Hepatocyte (in vitro differentiated cells): Measurements from ENCODE around the gene TMEM178A. TPM values are rescaled to one million over a fixed set of nuclear protein-coding genes. Genes with fewer than 3 reads are reported as not detected.
"Not testable (repeated sequence)": the region's sequence is repeated elsewhere in the genome, so short reads cannot be mapped to it uniquely, and the experiment has no call there.

Source experiments
- DNase-seq: peaks from one replicate; pipeline ENCODE4 v3.0.0-alpha.2; 2016; ENCODE audit warnings: low spot score
- H2AFZ ChIP-seq: fragments of 200-600 bp; sonication (generic); 2 replicates; pipeline ENCODE4 v1.6.0; 2016; ENCODE audit warnings: antibody characterized with exemption, mild to moderate bottlenecking
- H3K27ac ChIP-seq: fragments of 200-600 bp; sonication (generic); 2 replicates; pipeline ENCODE4 v1.5.1; 2016; ENCODE audit warnings: mild to moderate bottlenecking
- H3K27me3 ChIP-seq: fragments of 200-600 bp; sonication (generic); 2 replicates; pipeline ENCODE4 v1.6.1; 2016
- H3K36me3 ChIP-seq: fragments of 200-600 bp; sonication (generic); replicated peaks from 2 replicates; pipeline ENCODE4 v1.5.1; 2016; ENCODE audit warnings: low read depth; ENCODE audit not compliant: insufficient read depth
- H3K4me1 ChIP-seq: fragments of 200-600 bp; sonication (generic); 2 replicates; pipeline ENCODE4 v1.5.1; 2016; ENCODE audit warnings: mild to moderate bottlenecking, moderate library complexity; ENCODE audit not compliant: insufficient read depth
- H3K4me2 ChIP-seq: fragments of 200-600 bp; sonication (generic); 2 replicates; pipeline ENCODE4 v1.6.0; 2016
- H3K4me3 ChIP-seq: fragments of 200-600 bp; sonication (generic); 2 replicates; pipeline ENCODE4 v1.5.1; 2016; ENCODE audit warnings: mild to moderate bottlenecking
- H3K79me2 ChIP-seq: fragments of 200-600 bp; sonication (generic); 2 replicates; pipeline ENCODE4 v1.6.0; 2017; ENCODE audit warnings: mild to moderate bottlenecking
- H3K9me2 ChIP-seq: fragments of 200-600 bp; sonication (generic); replicated peaks from 2 replicates; pipeline ENCODE4 v1.6.0; 2017; ENCODE audit warnings: mild to moderate bottlenecking; ENCODE audit not compliant: insufficient read depth
- H3K9me3 ChIP-seq: fragments of 200-600 bp; sonication (generic); 2 replicates; pipeline ENCODE4 v1.5.1; 2016; ENCODE audit warnings: low read depth, mild to moderate bottlenecking
- H4K20me1 ChIP-seq: fragments of 200-600 bp; sonication (generic); 2 replicates; pipeline ENCODE4 v1.6.0; 2016; ENCODE audit warnings: mild to moderate bottlenecking; ENCODE audit not compliant: insufficient read depth, poor library complexity, severe bottlenecking
- CTCF ChIP-seq: fragments of 200-600 bp; sonication (generic); IDR thresholded peaks from 2 replicates; pipeline ENCODE4 v1.5.1; 2016; ENCODE audit warnings: antibody characterized with exemption, mild to moderate bottlenecking; ENCODE audit not compliant: poor library complexity
- EZH2 ChIP-seq: fragments of 200-600 bp; sonication (generic); IDR thresholded peaks from 2 replicates; pipeline ENCODE4 v1.6.1; 2016; ENCODE audit warnings: antibody characterized with exemption, mild to moderate bottlenecking, borderline replicate concordance
- EZH2phosphoT487 ChIP-seq: fragments of 200-600 bp; sonication (generic); IDR thresholded peaks from one replicate; pipeline ENCODE4 v1.6.1; 2018; ENCODE audit warnings: antibody characterized with exemption, mild to moderate bottlenecking, low read depth, moderate library complexity; ENCODE audit not compliant: unreplicated experiment, severe bottlenecking
- WGBS: methylation state at CpG from one replicate; pipeline ENCODE4 v1.1.6; 2016; ENCODE audit warnings: low lambda C conversion rate; ENCODE audit errors: missing lambda C conversion rate; 5-methylcytosine and 5-hydroxymethylcytosine counted together
- polyA plus RNA-seq: library from polyadenylated mRNA; unstranded; fragments of >200 nt; fragmentation: Nextera tagmentation; extraction: Ambion mirVana; gene quantifications from 2 replicates; pipeline ENCODE4 v1.2.1, GENCODE V29; 2016
- total RNA-seq: library from RNA; depleted of rRNA; stranded (reverse); fragments of >200 nt; gene quantifications from 2 replicates; pipeline ENCODE4 v1.2.3, GENCODE V29; 2014

The TMEM178A gene
- total and polyA plus RNA-seq, 2 experiments from 2014 or later = 3.9 to 6.6 TPM

- Histone ChIP-seq H3K27ac (no peak overlapping the region), H3K4me1 (no peaks in the 10 kb centered on the region), H3K36me3 (no peaks in the 10 kb centered on the region), H3K9me2 (no peaks in the 10 kb centered on the region), H4K20me1 (no peaks in the 10 kb centered on the region), H3K9me3 (no peaks in the 10 kb centered on the region), H2AFZ (no peak overlapping the region), H3K27me3 (no peaks in the 10 kb centered on the region), H3K79me2 (no peaks in the 10 kb centered on the region), H3K4me2 (no peak overlapping the region), H3K4me3 (no peak overlapping the region)
- DNase-seq = no peak
- TF ChIP-seq EZH2 (no peak), EZH2phosphoT487 (no peak), CTCF (no peak)
- 92% methylated on average over 3 of the region's 3 CpGs for WGBS
These were observed 18.5 kb upstream of the TMEM178A start for GRCh38 chr2:39647104-39647765.

GRCh38 chr2:39648580-39648979 is 17.1 kb upstream of the TMEM178A start:
- TF ChIP-seq EZH2phosphoT487 (no peak), EZH2 (no peak), CTCF (no peak)

GRCh38 chr2:39649511-39649910 is 16.2 kb upstream of the TMEM178A start:
- H3K9me3 ChIP-seq = peaks cover under 1% of the 10 kb centered on the region
- no peak overlapping the region for H3K27ac ChIP-seq
- no peaks in the 10 kb centered on the region for H3K27me3 ChIP-seq
- TF ChIP-seq EZH2 (no peak), EZH2phosphoT487 (no peak), CTCF (no peak)
- no peaks in the 10 kb centered on the region for H3K36me3 ChIP-seq
- H3K4me1 ChIP-seq = no peaks in the 10 kb centered on the region
- no peaks in the 10 kb centered on the region for H4K20me1 ChIP-seq
- DNase-seq = no peak
- 93% methylated on average over 2 of the region's 2 CpGs for WGBS
- no peak overlapping the region for H2AFZ ChIP-seq
- H3K4me3 ChIP-seq = no peak overlapping the region
- H3K9me2 ChIP-seq = no peaks in the 10 kb centered on the region
- no peaks in the 10 kb centered on the region for H3K79me2 ChIP-seq
- H3K4me2 ChIP-seq = no peak overlapping the region

More at GRCh38 chr2:39648580-39648979, 17.1 kb upstream of the TMEM178A start:
- H3K27me3 ChIP-seq = no peaks in the 10 kb centered on the region
- H3K4me1 ChIP-seq = no peaks in the 10 kb centered on the region
- no peaks in the 10 kb centered on the region for H3K79me2 ChIP-seq
- no peaks in the 10 kb centered on the region for H3K9me3 ChIP-seq
- H2AFZ ChIP-seq = no peak overlapping the region
- no peak overlapping the region for H3K4me3 ChIP-seq
- DNase-seq = no peak
- no peaks in the 10 kb centered on the region for H3K9me2 ChIP-seq
- no peaks in the 10 kb centered on the region for H4K20me1 ChIP-seq
- no peak overlapping the region for H3K4me2 ChIP-seq
- H3K27ac ChIP-seq = no peak overlapping the region
- H3K36me3 ChIP-seq = no peaks in the 10 kb centered on the region

GRCh38 chr2:39650468-39650867 is 15.2 kb upstream of the TMEM178A start:
- Histone ChIP-seq H3K9me2 (no peaks in the 10 kb centered on the region), H3K36me3 (no peaks in the 10 kb centered on the region), H3K4me3 (no peak overlapping the region), H3K27ac (no peak overlapping the region), H3K79me2 (no peaks in the 10 kb centered on the region), H3K4me2 (no peak overlapping the region), H3K9me3 (peaks cover 9% of the 10 kb centered on the region), H3K4me1 (no peaks in the 10 kb centered on the region), H2AFZ (no peak overlapping the region), H4K20me1 (no peaks in the 10 kb centered on the region), H3K27me3 (no peaks in the 10 kb centered on the region)
- DNase-seq = no peak
- TF ChIP-seq CTCF = no peak
- no peak for TF ChIP-seq EZH2
- WGBS = 95% methylated on average over 3 of the region's 3 CpGs

- H3K27ac ChIP-seq, H3K4me1 ChIP-seq, H3K4me2 ChIP-seq, H3K9me2 ChIP-seq, H3K9me3 ChIP-seq, H3K4me3 ChIP-seq, H3K79me2 ChIP-seq, H2AFZ ChIP-seq, H3K27me3 ChIP-seq, H3K36me3 ChIP-seq, DNase-seq, H4K20me1 ChIP-seq: not testable (repeated sequence)
- 91% methylated on average over 2 of the region's 2 CpGs for WGBS
These were observed 9.5 kb upstream of the TMEM178A start for GRCh38 chr2:39656215-39656614.
